Activated CD4-positive, alpha-beta T cell treated with anti-CD3 and anti-CD28 coated beads, Interleukin-2, amount 50 U/mL, for 48 hours (primary cell): Measurements from ENCODE around the gene RARA.

ENCODE experiments used
- DNase-seq, 2 experiments: peaks; one replicate each; pipeline ENCODE4 v3.0.0-alpha.2; 2020

RARA gene

GRCh38 chr17:40346765-40347158 lies 37.8 kb downstream of the RARA start:
- DNase-seq = no peak

DNA sequence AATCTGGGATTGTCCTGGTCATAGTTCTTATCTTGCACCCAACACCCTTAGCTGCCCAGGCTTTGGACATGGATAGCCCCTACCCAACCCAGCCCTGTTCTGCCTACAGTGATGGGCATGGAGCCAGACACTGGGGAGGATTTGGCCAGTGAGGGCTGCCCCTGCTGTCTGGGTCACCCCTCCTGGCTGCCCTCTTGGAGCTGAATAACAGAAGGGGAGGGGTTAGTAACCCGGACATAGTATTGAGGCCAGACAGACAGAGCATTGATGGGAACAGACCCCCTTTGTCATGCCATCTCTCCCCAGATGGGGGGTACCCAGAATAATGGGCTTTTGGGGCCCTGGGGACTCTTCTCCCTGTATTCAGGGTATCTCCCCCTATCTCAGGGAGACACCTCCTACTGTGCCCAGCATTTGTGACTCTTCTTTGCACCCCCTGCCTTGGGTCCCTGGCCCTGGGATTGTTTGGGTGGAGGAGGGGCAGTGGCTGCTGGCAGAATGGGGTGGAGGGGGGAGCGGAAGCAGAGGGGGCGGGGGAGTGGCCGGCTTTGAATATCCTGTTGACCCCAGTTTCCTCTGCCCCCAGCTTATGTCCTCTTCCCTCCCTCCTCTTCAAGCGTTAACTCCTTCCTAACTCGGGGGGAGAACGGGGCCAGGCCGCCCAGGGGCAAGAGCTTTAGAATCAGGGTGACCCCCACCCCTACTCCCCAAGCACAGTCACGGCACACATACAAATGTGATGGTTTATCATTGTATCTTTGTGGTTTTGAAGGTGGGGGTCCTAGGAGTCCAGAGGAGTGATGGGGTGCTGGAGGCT lies 38.5 kb downstream of the RARA start:
- no peak for DNase-seq

DNA sequence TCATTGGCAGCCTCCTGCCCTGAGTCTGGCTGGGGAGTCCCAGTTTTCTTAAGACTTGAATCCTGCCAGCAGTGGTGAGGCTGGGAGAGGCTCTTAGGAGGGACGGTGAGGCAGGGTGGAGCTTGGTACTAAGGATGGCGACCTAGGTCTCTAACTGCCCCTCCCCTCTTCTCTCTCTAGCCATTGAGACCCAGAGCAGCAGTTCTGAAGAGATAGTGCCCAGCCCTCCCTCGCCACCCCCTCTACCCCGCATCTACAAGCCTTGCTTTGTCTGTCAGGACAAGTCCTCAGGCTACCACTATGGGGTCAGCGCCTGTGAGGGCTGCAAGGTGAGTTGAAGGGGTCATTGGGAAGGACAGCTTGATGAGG lies 39.1 kb downstream of the RARA start:
- no peak for DNase-seq

GRCh38 chr17:40348562-40349476 lies 39.8 kb downstream of the RARA start:
- DNase-seq = no peak

DNA sequence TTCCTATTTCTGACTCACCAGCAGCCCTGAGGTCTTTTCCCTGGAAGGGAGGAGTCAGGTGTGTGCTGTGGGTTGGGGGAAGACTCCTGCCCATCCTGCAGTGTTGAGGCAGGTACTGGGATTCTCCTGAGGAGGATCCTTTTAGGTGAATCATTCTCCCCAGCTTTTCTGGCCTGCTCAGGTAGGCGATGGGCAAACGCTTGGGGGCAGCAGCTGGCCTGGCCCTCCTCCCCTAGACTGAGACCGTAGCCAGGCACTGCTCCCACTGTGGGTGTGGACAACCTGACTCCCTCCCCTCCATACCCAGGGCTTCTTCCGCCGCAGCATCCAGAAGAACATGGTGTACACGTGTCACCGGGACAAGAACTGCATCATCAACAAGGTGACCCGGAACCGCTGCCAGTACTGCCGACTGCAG lies 40.5 kb downstream of the RARA start:
- DNase-seq = no peak

DNA sequence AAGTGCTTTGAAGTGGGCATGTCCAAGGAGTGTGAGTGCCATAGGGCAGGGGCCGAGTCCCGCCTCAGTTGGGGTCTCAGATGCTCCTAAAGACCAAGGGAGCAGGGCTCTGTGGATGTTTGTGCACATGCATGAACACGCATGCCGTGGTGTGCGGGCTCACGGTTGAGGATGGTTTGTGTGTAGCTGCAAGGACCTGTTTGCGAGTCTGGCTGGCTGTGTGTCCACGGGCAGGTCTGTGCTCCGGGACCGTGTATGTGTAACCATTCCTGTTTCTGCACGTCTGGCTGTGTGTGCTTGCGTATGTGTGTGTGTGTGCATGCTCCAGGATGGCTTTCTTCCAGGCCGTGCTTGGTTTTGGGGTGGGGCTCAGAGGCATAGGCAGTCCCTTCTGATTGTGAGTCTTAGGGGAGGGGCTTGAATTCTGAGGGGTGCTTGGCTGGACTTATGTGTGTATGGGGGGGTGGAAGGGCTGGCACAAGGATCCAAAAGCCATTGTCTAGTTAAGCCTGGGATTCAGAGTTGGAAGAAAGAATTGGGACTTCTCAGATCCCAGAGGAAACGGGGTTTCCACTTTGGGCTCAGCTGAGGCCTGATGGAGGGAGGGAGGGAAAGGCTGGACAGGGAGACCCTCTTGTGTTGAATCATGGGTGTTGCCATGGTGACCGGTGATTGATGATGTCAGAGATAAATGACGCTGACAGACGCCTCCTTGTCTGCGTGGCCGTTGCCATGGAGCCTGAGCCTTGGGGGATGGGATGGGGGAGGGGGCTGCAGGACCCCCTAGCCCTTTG lies 41.1 kb downstream of the RARA start:
- no peak for DNase-seq

DNA sequence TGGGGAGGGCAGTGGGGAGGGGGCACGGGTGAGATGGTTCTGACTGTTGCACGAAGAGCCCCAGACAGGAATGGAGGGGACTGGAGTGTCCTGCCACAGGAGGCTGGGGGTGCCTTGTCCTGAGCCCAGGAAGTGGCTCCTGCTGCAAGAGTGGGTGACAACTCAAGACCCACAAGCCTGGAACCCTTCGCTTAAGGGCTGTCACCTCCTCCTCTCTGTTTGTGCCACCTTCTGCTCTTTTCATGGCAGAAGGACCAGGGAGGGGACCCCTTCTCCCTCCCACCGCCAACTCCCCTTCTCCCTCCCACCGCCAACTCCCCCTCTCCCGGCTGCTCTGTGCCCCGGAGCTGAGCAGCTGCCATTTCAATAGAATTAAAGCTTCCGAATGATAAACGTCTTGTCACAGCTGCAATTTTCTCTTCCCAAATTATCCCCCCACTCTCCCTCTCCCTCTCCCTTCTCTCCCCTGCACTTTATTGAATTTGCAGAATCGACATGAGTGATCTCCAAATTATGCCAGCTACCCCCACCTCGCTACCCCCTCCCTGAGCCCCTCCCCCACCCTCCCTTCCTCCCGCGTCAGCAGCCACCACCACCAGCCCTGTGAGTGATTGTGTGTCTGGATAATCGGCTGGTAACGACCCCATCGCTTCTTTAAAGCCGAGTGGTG lies 41.8 kb downstream of the RARA start:
- no peak for DNase-seq

DNA sequence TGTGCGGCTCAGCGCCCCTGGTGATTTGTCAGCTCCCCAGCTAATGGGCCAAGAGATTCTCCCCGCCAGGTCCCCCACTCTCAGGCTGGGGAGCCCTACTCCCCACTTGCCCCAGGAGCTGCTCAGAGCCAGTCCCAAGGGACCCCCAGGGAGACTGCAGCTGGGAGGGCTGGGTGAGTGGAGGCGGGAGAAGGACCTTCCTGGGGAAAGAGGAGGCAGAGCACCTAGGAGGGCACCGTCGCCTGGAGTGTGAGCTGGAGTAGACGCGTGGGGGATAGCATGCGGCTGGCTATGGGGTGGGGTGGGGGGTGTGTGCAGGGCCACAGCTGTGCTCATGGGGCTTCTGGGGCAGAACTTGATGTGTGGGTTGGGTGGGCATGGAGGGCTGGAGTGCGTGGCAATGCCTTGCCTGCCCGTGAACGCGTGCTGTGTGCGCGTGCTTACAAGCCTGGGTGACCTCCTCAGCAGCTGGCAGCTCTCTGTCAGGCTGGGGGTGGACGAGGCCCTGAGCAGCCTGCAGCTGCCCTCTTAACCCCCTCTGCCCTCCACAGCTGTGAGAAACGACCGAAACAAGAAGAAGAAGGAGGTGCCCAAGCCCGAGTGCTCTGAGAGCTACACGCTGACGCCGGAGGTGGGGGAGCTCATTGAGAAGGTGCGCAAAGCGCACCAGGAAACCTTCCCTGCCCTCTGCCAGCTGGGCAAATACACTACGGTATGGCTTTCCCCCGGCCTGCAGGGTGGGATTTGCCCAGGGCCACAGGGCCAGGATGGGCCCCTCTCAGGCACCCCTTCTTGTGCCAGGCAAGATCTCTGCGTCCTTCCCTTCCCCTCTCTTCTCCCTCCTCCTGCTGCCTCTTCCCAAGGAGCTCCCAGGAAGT lies 42.6 kb downstream of the RARA start:
- DNase-seq = no peak

- DNase-seq = no peak
Observed at GRCh38 chr17:40352237-40352778, 43.3 kb downstream of the RARA start.

- DNase-seq = no peak
Observed at GRCh38 chr17:40352779-40353394, 43.9 kb downstream of the RARA start.

GRCh38 chr17:40354221-40355122 lies 45.5 kb downstream of the RARA start:
- DNase-seq = no peak

- peak; percentile 80 to 84 for DNase-seq
Observed at GRCh38 chr17:40355123-40355803, 46.3 kb downstream of the RARA start.

- no peak for DNase-seq
Observed at GRCh38 chr17:40355804-40356758, 47.1 kb downstream of the RARA start.

GRCh38 chr17:40356990-40357881 lies 48.3 kb downstream of the RARA start:
- DNase-seq = no peak

GRCh38 chr17:40358323-40359038 lies 49.5 kb downstream of the RARA start:
- DNase-seq = peak; percentile 93 to 95

DNA sequence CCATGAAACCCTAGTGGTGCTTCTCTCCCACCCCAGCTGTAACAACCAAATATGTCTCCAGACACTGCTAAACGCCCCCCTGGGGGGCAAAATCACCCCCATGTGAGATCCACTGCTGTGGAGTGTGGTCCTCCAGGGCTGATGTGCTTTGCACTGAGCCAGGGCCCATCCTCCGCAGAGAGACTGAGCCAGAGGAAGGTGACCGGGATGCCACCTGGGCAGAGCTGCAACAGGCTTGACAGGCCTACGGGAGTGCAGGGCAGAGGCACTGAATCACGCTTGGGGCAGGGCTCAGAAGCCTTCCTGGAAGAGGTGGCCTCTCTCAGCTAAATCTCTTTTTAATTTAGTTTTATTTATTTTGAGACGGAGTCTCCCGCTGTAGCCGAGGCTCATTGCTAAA lies 51.1 kb downstream of the RARA start:
- no peak for DNase-seq
